ENCODE results near the gene SLIT3.

SLIT3 gene

GRCh38 chr5:169268019-169268418 is 32.9 kb downstream of the SLIT3 start:
- no peak for DNase-seq

GRCh38 chr5:169265888-169266287 is 35.1 kb downstream of the SLIT3 start:
- no peak for DNase-seq

GRCh38 chr5:169263591-169263990 is 37.3 kb downstream of the SLIT3 start:
- DNase-seq: no peak

- no peak for DNase-seq
Measured at GRCh38 chr5:169260896-169261569, 39.9 kb downstream of the SLIT3 start.

- no peak for DNase-seq
Measured at GRCh38 chr5:169258372-169259000, 42.5 kb downstream of the SLIT3 start.

- DNase-seq: no peak
Measured at GRCh38 chr5:169256191-169256590, 44.7 kb downstream of the SLIT3 start.

GRCh38 chr5:169253071-169253470 is 47.9 kb downstream of the SLIT3 start:
- DNase-seq: no peak

GRCh38 chr5:169251333-169252084 is 49.4 kb downstream of the SLIT3 start:
- DNase-seq: no peak

GRCh38 chr5:169250887-169251286 is 50.1 kb downstream of the SLIT3 start:
- no peak for DNase-seq

- no peak for DNase-seq
Measured at GRCh38 chr5:169248996-169249395, 51.9 kb downstream of the SLIT3 start.

GRCh38 chr5:169248550-169248949 is 52.4 kb downstream of the SLIT3 start:
- no peak for DNase-seq

GRCh38 chr5:169244812-169245211 is 56.1 kb downstream of the SLIT3 start:
- no peak for DNase-seq

- no peak for DNase-seq
Measured at GRCh38 chr5:169243651-169244422, 57.1 kb downstream of the SLIT3 start.

- DNase-seq: no peak
Measured at GRCh38 chr5:169242849-169243186, 58.1 kb downstream of the SLIT3 start.

GRCh38 chr5:169242175-169242848 is 58.6 kb downstream of the SLIT3 start:
- no peak for DNase-seq

- no peak for DNase-seq
Measured at GRCh38 chr5:169229342-169229892, 71.5 kb downstream of the SLIT3 start.

- DNase-seq: no peak
Measured at GRCh38 chr5:169226895-169227294, 74.0 kb downstream of the SLIT3 start.

GRCh38 chr5:169225830-169226356 is 75.0 kb downstream of the SLIT3 start:
- DNase-seq: no peak

GRCh38 chr5:169223595-169223953 is 77.4 kb downstream of the SLIT3 start:
- no peak for DNase-seq

GRCh38 chr5:169222934-169223594 is 77.9 kb downstream of the SLIT3 start:
- no peak for DNase-seq

- no peak for DNase-seq
Measured at GRCh38 chr5:169221519-169221918, 79.4 kb downstream of the SLIT3 start.

Measured in right kidney (tissue), 1 donor.